ENCODE results near the gene NTHL1.
A peak's percentile ranks its signal among the peaks of the same experiment; 100 is the strongest.

Gene NTHL1

DNA sequence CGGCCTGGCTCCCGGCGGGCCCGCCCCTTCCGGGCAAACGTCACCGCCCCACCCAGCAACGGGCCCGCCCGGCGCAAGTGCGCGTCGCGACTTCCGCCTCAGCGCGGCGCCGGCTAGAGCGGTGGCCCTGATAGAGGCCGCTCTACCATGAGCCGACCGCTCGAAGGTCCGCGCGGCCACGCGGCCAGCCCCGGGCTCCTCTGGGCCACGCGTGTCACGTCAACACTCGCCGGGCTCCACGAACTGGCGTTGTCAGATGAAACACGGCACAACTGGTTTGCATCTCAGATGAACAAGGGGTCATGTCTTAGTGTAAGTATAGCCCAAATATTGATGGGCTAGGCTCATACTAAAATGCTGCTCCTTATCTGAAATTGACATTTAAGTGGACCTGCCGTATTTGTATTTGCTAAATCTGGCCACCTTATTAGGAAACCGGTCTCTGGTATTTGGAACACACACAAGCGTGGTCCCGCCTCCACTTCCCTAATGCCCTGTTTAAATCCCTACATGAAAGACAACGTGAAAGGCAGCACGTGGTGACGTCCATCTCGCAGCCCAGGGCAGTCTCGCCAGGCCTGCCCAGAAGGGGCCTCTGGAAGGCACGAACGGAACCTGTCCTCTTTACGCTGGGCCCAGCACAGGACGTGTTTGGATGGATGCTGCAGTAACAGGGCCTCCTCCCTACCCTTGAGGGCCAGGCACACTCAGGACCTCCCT is 37.7 kb downstream of the NTHL1 start, which contains the start of gene ZNF598:
ZNF598 (minus strand) TSS at position 31 of the 720 bp plus-strand sequence.
- DNase-seq (ENCODE audit: extremely low spot score) = peak; percentile 93
- ChIA-PET CTCF (no interaction called here), POLR2A (interaction anchor here (1.0 to 2.1 kb wide), 2 partner anchors 28 to 145 kb away, joined by 3 to 9 read pairs; partner anchors contain the start of gene TRAF7)
- TF ChIP-seq L3MBTL2 (conservative IDR thresholded peaks at IDR 0.05) = peak; percentile 78
- TF ChIP-seq LEF1 (IDR thresholded peaks at IDR 0.05; ENCODE audit: borderline replicate concordance) = no peak

DNA sequence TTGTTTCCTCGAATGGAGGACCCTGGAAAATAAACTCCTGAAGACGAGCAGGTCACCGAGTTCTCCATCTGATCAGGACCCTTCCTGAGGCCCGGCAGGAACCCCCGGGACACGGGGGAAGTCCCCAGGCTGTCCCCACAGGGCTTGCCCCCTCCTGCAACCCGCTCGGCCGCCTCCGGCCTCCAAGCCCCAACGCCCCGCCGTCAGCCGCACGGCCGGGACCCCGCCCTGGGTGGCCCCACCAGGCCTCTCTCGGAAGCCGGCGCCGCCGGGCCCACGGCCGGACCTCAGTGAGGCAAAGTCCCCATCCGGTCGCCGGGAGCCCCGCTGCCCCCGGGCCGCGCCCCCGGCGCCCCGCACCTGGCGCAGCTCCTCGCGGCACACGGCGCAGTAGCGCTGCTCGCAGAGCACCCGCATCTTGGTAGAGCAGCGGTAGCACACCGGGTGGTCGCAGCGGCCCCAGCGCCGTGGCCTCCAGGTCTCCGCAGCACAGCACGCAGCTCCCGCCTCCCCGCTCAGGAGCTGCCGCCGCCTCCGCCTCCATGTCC is 38.4 kb downstream of the NTHL1 start:
- ChIA-PET POLR2A (interaction anchor here (0.6 to 2.2 kb wide), 8 partner anchors 10 to 242 kb away, joined by 3 to 12 read pairs (median 4); partner anchors contain the start of genes ECI1, NHERF2, NPW and RPS2), CTCF (interaction anchor here (0.6 kb wide), 1 partner anchor 144 kb away, joined by 4 read pairs; no protein-coding TSS in a partner anchor)
- no peak for TF ChIP-seq LEF1 (IDR thresholded peaks at IDR 0.05; ENCODE audit: borderline replicate concordance)
- no peak for TF ChIP-seq L3MBTL2 (conservative IDR thresholded peaks at IDR 0.05)
- TF ChIP-seq NFRKB (IDR thresholded peaks at IDR 0.05) = no peak
- no peak for TF ChIP-seq TARDBP (IDR thresholded peaks at IDR 0.05)
- TF ChIP-seq HDGF (IDR thresholded peaks at IDR 0.05; ENCODE audit: borderline replicate concordance) = no peak
- TF ChIP-seq BHLHE40 (IDR thresholded peaks at IDR 0.05; ENCODE audit: borderline replicate concordance) = no peak
- TF ChIP-seq CTBP1 (IDR thresholded peaks at IDR 0.05; ENCODE audit: borderline replicate concordance) = no peak
- no peak for TF ChIP-seq FOXA1 (IDR thresholded peaks at IDR 0.05)
- no peak for TF ChIP-seq SUZ12 (IDR thresholded peaks at IDR 0.05)
- no peak for TF ChIP-seq SP1 (IDR thresholded peaks at IDR 0.05)
- TF ChIP-seq, protein P1, sequence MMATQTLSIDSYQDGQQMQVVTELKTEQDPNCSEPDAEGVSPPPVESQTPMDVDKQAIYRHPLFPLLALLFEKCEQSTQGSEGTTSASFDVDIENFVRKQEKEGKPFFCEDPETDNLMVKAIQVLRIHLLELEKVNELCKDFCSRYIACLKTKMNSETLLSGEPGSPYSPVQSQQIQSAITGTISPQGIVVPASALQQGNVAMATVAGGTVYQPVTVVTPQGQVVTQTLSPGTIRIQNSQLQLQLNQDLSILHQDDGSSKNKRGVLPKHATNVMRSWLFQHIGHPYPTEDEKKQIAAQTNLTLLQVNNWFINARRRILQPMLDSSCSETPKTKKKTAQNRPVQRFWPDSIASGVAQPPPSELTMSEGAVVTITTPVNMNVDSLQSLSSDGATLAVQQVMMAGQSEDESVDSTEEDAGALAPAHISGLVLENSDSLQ (IDR thresholded peaks at IDR 0.05) = no peak
- no peak for TF ChIP-seq ZNF384 (IDR thresholded peaks at IDR 0.05)
- no peak for TF ChIP-seq FOXK2 (IDR thresholded peaks at IDR 0.05)
- TF ChIP-seq ELF4 (IDR thresholded peaks at IDR 0.05) = no peak
- no peak for TF ChIP-seq FOXM1 (IDR thresholded peaks at IDR 0.05; ENCODE audit: borderline replicate concordance)
- no peak for TF ChIP-seq ARNT (IDR thresholded peaks at IDR 0.05)
- DNase-seq (ENCODE audit: extremely low spot score) = no peak

DNA sequence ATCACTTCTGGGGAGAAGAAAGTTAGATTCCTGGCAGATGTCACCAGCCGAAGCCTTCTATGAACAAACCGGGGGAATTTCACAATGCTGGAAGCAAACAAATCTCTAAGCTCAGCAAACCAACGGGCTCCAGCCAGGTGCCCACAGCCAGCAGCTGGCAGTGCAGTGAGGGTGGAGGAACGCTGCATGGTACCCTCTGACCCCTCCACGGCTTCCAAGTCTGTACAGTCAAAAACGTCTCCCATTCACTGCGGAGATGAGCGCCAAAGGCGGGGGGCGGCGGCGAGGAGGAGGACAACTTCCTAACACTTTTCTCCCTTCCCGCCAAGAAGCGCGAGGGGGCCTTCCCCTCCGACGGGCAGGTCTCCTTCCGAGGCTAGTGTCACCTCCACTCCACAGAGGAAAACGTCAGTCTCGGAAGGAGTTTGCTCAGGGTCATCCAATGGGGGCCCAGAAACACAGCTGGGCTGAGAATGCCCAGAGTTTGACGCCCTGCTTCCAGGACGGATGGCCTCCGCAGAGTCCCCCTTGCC is 38.9 kb downstream of the NTHL1 start:
- POLR2A ChIA-PET = interaction anchor here (0.6 to 2.2 kb wide), 11 partner anchors 8 to 243 kb away, joined by 3 to 12 read pairs (median 3); partner anchors contain the start of genes ECI1, NHERF2, NPW and RPS2

DNA sequence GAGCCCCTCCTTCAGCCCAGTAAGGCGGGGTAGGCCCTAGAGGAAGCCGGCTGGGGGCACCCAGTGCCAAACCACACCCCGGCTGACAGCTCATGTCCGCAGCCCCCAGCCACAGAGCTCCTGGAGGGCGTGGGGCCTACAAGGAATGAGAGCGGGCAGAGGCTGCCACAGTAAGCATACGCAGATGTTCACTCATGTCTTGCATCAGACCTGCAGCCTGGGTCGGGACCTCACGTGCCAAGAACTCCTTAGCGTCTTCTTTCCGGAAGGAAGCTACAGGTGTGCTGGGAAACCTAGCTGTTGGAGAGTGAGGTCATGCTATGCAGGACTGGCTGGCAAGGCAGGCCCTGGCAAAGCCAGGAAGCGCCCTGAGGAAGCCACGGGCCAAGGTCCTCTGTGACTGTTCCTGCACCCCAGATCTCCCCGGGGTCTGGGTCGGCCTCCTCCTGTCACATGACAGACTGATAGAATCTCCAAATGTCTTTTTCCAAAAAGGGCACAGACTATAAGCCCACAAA is 39.6 kb downstream of the NTHL1 start:
- TF ChIP-seq LEF1 (IDR thresholded peaks at IDR 0.05; ENCODE audit: borderline replicate concordance) (no peak), L3MBTL2 (conservative IDR thresholded peaks at IDR 0.05) (no peak), SP1 (IDR thresholded peaks at IDR 0.05) (no peak), CTBP1 (IDR thresholded peaks at IDR 0.05; ENCODE audit: borderline replicate concordance) (no peak), FOXM1 (IDR thresholded peaks at IDR 0.05; ENCODE audit: borderline replicate concordance) (no peak), TARDBP (IDR thresholded peaks at IDR 0.05) (no peak), SUZ12 (IDR thresholded peaks at IDR 0.05) (no peak), FOXA1 (IDR thresholded peaks at IDR 0.05) (no peak), NFRKB (IDR thresholded peaks at IDR 0.05) (no peak), BHLHE40 (IDR thresholded peaks at IDR 0.05; ENCODE audit: borderline replicate concordance) (no peak), HDGF (IDR thresholded peaks at IDR 0.05; ENCODE audit: borderline replicate concordance) (no peak), FOXK2 (IDR thresholded peaks at IDR 0.05) (no peak)
- ChIA-PET POLR2A (interaction anchor here (0.8 to 2.2 kb wide), 8 partner anchors 8 to 244 kb away, joined by 3 to 12 read pairs (median 4); partner anchors contain the start of genes ECI1, RPS2 and TRAF7), CTCF (interaction anchor here (0.6 kb wide), 1 partner anchor 133 kb away, joined by 3 read pairs; no protein-coding TSS in a partner anchor)
- DNase-seq (ENCODE audit: extremely low spot score) = no peak

More for the DNA sequence above, 38.9 kb downstream of the NTHL1 start:
- TF ChIP-seq ZNF384 (IDR thresholded peaks at IDR 0.05) (no peak), LEF1 (IDR thresholded peaks at IDR 0.05; ENCODE audit: borderline replicate concordance) (no peak), BHLHE40 (IDR thresholded peaks at IDR 0.05; ENCODE audit: borderline replicate concordance) (no peak), TARDBP (IDR thresholded peaks at IDR 0.05) (no peak), NFRKB (IDR thresholded peaks at IDR 0.05) (no peak), L3MBTL2 (conservative IDR thresholded peaks at IDR 0.05) (peak; percentile 97)
- CTCF ChIA-PET = interaction anchor here (0.6 kb wide), 1 partner anchor 145 kb away, joined by 4 read pairs; no protein-coding TSS in a partner anchor
- DNase-seq (ENCODE audit: extremely low spot score) = no peak

DNA sequence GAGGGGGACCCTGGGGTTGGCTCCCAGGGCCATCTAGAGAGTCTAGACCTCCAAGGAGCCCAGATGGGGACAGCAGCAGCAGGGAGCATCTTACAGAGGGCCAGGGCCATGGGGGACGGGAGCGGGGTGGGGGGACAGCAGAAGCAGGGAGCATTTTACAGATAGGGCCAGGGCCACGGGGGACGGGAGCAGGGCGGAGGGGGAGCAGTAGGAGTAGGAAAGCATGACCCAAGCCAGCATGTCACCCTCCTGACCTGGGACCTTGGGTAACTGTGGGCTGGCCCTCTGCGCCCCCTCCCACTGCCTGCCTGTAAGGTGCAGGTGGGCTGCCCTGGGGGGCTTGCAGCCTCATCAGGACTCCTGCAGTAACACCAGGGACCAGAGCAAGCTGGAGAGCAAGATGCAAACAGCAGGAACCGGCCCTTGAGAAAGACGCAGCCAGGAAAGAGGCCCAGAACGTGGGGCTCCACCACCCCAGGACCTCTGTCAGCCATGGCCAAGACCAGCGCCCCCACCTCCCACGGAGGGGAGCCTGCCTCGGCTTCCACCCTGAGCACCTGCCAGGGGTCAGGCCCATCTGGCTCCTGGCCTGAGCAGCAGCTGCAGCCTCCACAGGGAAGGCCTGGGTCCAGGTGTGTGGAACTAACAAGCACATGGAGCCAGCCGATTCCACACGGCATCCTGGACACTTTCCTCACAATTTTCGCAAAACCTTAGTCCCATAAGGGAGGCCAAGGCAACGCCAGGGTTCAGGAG is 40.4 kb downstream of the NTHL1 start:
- no peak for DNase-seq (ENCODE audit: extremely low spot score)
- TF ChIP-seq ELF4 (IDR thresholded peaks at IDR 0.05) (no peak), NFRKB (IDR thresholded peaks at IDR 0.05) (no peak), HDGF (IDR thresholded peaks at IDR 0.05; ENCODE audit: borderline replicate concordance) (no peak), ARNT (IDR thresholded peaks at IDR 0.05) (no peak)
- POLR2A ChIA-PET = interaction anchor here (0.8 to 2.2 kb wide), 4 partner anchors 9 to 42 kb away, joined by 3 to 12 read pairs (median 4); partner anchors contain the start of gene RPS2
- CTCF ChIA-PET = interaction anchor here (0.6 kb wide), 1 partner anchor 134 kb away, joined by 3 read pairs; no protein-coding TSS in a partner anchor

DNA sequence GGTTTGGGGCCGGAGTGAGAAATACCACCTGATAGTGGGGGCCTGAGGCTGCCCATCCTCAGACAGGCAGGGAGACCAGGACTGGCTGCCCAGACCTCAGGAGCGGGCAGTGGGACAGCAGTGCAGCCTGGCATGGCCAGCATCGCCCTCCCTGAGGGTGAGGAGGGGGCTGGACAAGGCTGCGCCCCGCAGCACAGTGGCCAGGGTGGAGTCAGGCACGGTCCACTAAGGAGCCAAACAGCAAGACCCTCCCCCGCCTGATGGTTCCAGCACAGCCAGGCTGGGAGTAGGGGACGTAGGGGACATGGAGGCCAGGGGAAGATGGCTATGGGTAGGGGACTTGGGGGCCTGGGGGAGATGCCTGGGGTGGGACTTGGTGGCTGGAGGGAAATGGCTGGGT is 41.3 kb downstream of the NTHL1 start:
- TF ChIP-seq CTBP1 (IDR thresholded peaks at IDR 0.05; ENCODE audit: borderline replicate concordance) (no peak), LEF1 (IDR thresholded peaks at IDR 0.05; ENCODE audit: borderline replicate concordance) (no peak), ZNF384 (IDR thresholded peaks at IDR 0.05) (no peak), ARNT (IDR thresholded peaks at IDR 0.05) (no peak), BHLHE40 (IDR thresholded peaks at IDR 0.05; ENCODE audit: borderline replicate concordance) (no peak), SUZ12 (IDR thresholded peaks at IDR 0.05) (no peak), HDGF (IDR thresholded peaks at IDR 0.05; ENCODE audit: borderline replicate concordance) (no peak)
- TF ChIP-seq, protein P1 (IDR thresholded peaks at IDR 0.05) = no peak
- ChIA-PET CTCF (no interaction called here), POLR2A (interaction anchor here (3.1 kb wide), 1 partner anchor 41 kb away, joined by 23 read pairs; the partner anchor contains the start of gene RPS2)
- DNase-seq (ENCODE audit: extremely low spot score) = no peak

All from HEK293T (cell line).